H1 (cell line): ENCODE results near the gene CD44. TPM values are rescaled to one million over a fixed set of nuclear protein-coding genes. Genes with fewer than 3 reads are reported as not detected.
A peak's percentile ranks its signal among the peaks of the same experiment; 100 is the strongest.

ENCODE experiments used
- CTCF ChIA-PET: fragments of 300-600 bp; sonication (Branson Sonifier 250); formaldehyde crosslinking; loops from one replicate; lab custom pipeline; 2021; ENCODE audit not compliant: partially characterized antibody; lab: Charles Lee
- POLR2A ChIA-PET: fragments of 300-600 bp; sonication (Branson Sonifier 250); formaldehyde crosslinking; loops from one replicate; lab custom pipeline; 2021; ENCODE audit warnings: inconsistent platforms; ENCODE audit not compliant: partially characterized antibody; lab: Charles Lee
- DNase-seq, 2 experiments: peaks; one replicate each; pipeline versions ENCODE4 v3.0.0 to v3.0.0-alpha.2; 2010 to 2022; ENCODE audit warnings: low spot score in 2 of 2, low read depth in 1 of 2, mixed read lengths in 1 of 2
- FAIRE-seq: peaks from 2 replicates; lab custom pipeline; 2011; peaks lifted over from hg19 to GRCh38; lab: Jason Lieb, UNC
- H2AFZ ChIP-seq: 2 replicates; pipeline ENCODE4 v1.8.1; 2012; ENCODE audit warnings: low read length, inconsistent platforms
- H2AK5ac ChIP-seq: 2 replicates; pipeline ENCODE4 v1.6.1; 2013; ENCODE audit warnings: low read depth, low read length
- H2BK120ac ChIP-seq: replicated peaks from 2 replicates; pipeline ENCODE3; 2013; ENCODE audit warnings: low read depth, low read length, inconsistent platforms
- H2BK12ac ChIP-seq: 2 replicates; pipeline ENCODE4 v1.6.1; 2013; ENCODE audit warnings: low read depth, low read length
- H2BK15ac ChIP-seq: 2 replicates; pipeline ENCODE4 v1.6.1; 2013; ENCODE audit warnings: low read length
- H2BK20ac ChIP-seq: 2 replicates; pipeline ENCODE4 v1.6.1; 2013; ENCODE audit warnings: low read length
- H2BK5ac ChIP-seq: 2 replicates; pipeline ENCODE4 v1.6.1; 2013; ENCODE audit warnings: low read depth, low read length
- H3K14ac ChIP-seq: 2 replicates; pipeline ENCODE4 v1.6.1; 2013; ENCODE audit warnings: inconsistent platforms; ENCODE audit not compliant: insufficient read length
- H3K18ac ChIP-seq: 2 replicates; pipeline ENCODE4 v1.6.1; 2013; ENCODE audit warnings: low read length; ENCODE audit errors: extremely low read depth
- H3K23ac ChIP-seq: 2 replicates; pipeline ENCODE4 v1.6.1; 2013; ENCODE audit warnings: inconsistent platforms; ENCODE audit not compliant: insufficient read length
- H3K23me2 ChIP-seq: 2 replicates; pipeline ENCODE4 v1.6.1; 2013; ENCODE audit warnings: low read depth, low read length
- H3K27ac ChIP-seq: 2 replicates; pipeline ENCODE4 v1.6.1; 2011; ENCODE audit warnings: low read depth, low read length, inconsistent platforms
- H3K27me3 ChIP-seq, 4 experiments: replicated peaks in 1 of 4; 1 replicate in 1 of 4; 2 replicates in 3 of 4; pipeline versions ENCODE4 v1.6.1 to v1.8.1; 2011 to 2013; ENCODE audit warnings: low read length in 3 of 4, mild to moderate bottlenecking in 3 of 4, inconsistent platforms in 2 of 4, mixed read lengths in 2 of 4, moderate library complexity in 1 of 4; ENCODE audit not compliant: control insufficient read depth in 3 of 4, insufficient read depth in 3 of 4; ENCODE audit errors: extremely low read depth in 1 of 4
- H3K36me3 ChIP-seq, 4 experiments: 2 replicates each; pipeline versions ENCODE4 v1.6.1 to v1.8.1; 2011 to 2013; ENCODE audit warnings: mild to moderate bottlenecking in 4 of 4, low read length in 3 of 4, moderate library complexity in 2 of 4, control low read depth in 1 of 4, inconsistent platforms in 1 of 4; ENCODE audit not compliant: insufficient read depth in 4 of 4, control insufficient read depth in 2 of 4
- H3K4ac ChIP-seq: replicated peaks from 2 replicates; pipeline ENCODE3; 2013; ENCODE audit warnings: low read length, low read depth, mixed read lengths, inconsistent platforms; ENCODE audit not compliant: insufficient read length
- H3K4me1 ChIP-seq, 4 experiments: replicated peaks in 1 of 4; 1 replicate in 1 of 4; 2 replicates in 3 of 4; pipeline versions ENCODE4 v1.6.1 to v1.8.1; 2011 to 2013; ENCODE audit warnings: low read length in 3 of 4, inconsistent platforms in 2 of 4, mixed read lengths in 1 of 4; ENCODE audit not compliant: insufficient read depth in 4 of 4, control insufficient read depth in 3 of 4
- H3K4me2 ChIP-seq, 2 experiments: 2 replicates each; pipeline versions ENCODE4 v1.6.1 to v1.8.1; 2011 to 2013; ENCODE audit warnings: low read depth in 2 of 2, low read length in 2 of 2, control low read depth in 1 of 2, inconsistent platforms in 1 of 2, mild to moderate bottlenecking in 1 of 2; ENCODE audit not compliant: insufficient read depth in 1 of 2
- H3K4me3 ChIP-seq, 4 experiments: fragments of 200-600, 300-600 bp in 1 of 4; sonication (generic), shearing (Covaris generic), sonication (Bioruptor Twin) in 1 of 4; 2 replicates each; pipeline versions ENCODE4 v1.5.1 to v1.8.1; 2011 to 2016; ENCODE audit warnings: low read length in 4 of 4, low read depth in 3 of 4, control low read depth in 2 of 4, inconsistent platforms in 2 of 4, mild to moderate bottlenecking in 2 of 4, mixed read lengths in 1 of 4, moderate library complexity in 1 of 4; ENCODE audit not compliant: insufficient read depth in 2 of 4; ENCODE audit errors: extremely low read depth in 1 of 4
- H3K56ac ChIP-seq: replicated peaks from 2 replicates; pipeline ENCODE3; 2013; ENCODE audit warnings: low read depth, mild to moderate bottlenecking, mixed read lengths, low read length, inconsistent platforms; ENCODE audit not compliant: insufficient read length
- H3K79me1 ChIP-seq: 2 replicates; pipeline ENCODE4 v1.6.1; 2013; ENCODE audit warnings: low read depth, low read length, control low read depth
- H3K79me2 ChIP-seq, 2 experiments: 2 replicates each; pipeline versions ENCODE4 v1.6.1 to v1.8.1; 2012 to 2013; ENCODE audit warnings: low read length in 2 of 2, mild to moderate bottlenecking in 2 of 2, inconsistent platforms in 1 of 2; ENCODE audit not compliant: insufficient read depth in 2 of 2, control insufficient read depth in 1 of 2
- H3K9ac ChIP-seq, 4 experiments: replicated peaks in 1 of 4; 1 replicate in 1 of 4; 2 replicates in 3 of 4; pipeline versions ENCODE4 v1.6.1 to v1.8.1; 2011 to 2013; ENCODE audit warnings: low read depth in 3 of 4, low read length in 3 of 4, control low read depth in 2 of 4, mild to moderate bottlenecking in 2 of 4, moderate library complexity in 2 of 4, inconsistent platforms in 1 of 4; ENCODE audit errors: extremely low read depth in 1 of 4
- H3K9me3 ChIP-seq, 2 experiments: 2 replicates each; pipeline versions ENCODE4 v1.6.1 to v1.8.1; 2012 to 2013; ENCODE audit warnings: mild to moderate bottlenecking in 2 of 2, moderate library complexity in 2 of 2, control low read depth in 1 of 2, inconsistent platforms in 1 of 2, low read depth in 1 of 2, low read length in 1 of 2, mixed read lengths in 1 of 2; ENCODE audit not compliant: insufficient read depth in 2 of 2
- H4K20me1 ChIP-seq, 2 experiments: replicated peaks in 1 of 2; 2 replicates each; pipeline versions ENCODE3 to v1.8.1; 2011 to 2013; ENCODE audit warnings: inconsistent platforms in 2 of 2, low read length in 2 of 2, mild to moderate bottlenecking in 1 of 2; ENCODE audit not compliant: insufficient read depth in 2 of 2, control insufficient read depth in 1 of 2
- H4K5ac ChIP-seq: 2 replicates; pipeline ENCODE4 v1.6.1; 2013; ENCODE audit warnings: low read length, low read depth, mixed read lengths, inconsistent platforms; ENCODE audit not compliant: insufficient read length
- H4K8ac ChIP-seq: 2 replicates; pipeline ENCODE4 v1.8.0; 2013; ENCODE audit warnings: mild to moderate bottlenecking, moderate library complexity, low read length, inconsistent platforms; ENCODE audit not compliant: insufficient read depth; ENCODE audit errors: extremely low read depth
- H4K91ac ChIP-seq: replicated peaks from 2 replicates; pipeline ENCODE3; 2013; ENCODE audit warnings: low read length, mixed read lengths, inconsistent platforms; ENCODE audit not compliant: insufficient read length
- RAD21 ChIP-seq, 2 experiments: IDR thresholded peaks in 1 of 2; conservative IDR thresholded peaks in 1 of 2; 2 replicates each; pipeline ENCODE4 v1.6.1; 2011; ENCODE audit warnings: low read depth in 2 of 2, low read length in 2 of 2, improper control_type of control experiment in 1 of 2, inconsistent platforms in 1 of 2, mild to moderate bottlenecking in 1 of 2, moderate library complexity in 1 of 2
- WGBS, 2 experiments: shearing (Covaris generic) in 1 of 2; methylation state at CpG; one replicate each; pipeline versions ENCODE4 v1.1.6 to v1.1.7; 2013 to 2015; ENCODE audit warnings: low lambda C conversion rate in 2 of 2, mixed read lengths in 2 of 2, inconsistent platforms in 1 of 2, low coverage in 1 of 2, missing lambda C conversion rate in 1 of 2; ENCODE audit not compliant: insufficient replicate concordance in 2 of 2, insufficient coverage in 1 of 2, insufficient read length in 1 of 2; ENCODE audit errors: extremely low coverage in 1 of 2, missing lambda C conversion rate in 1 of 2; 5-methylcytosine and 5-hydroxymethylcytosine counted together
- polyA plus RNA-seq, 7 experiments: library from polyadenylated mRNA; depleted of rRNA in 3 of 7; stranded (reverse) in 5 of 7; unstranded in 2 of 7; fragments of >200 nt in 5 of 7; fragments of 200-250 nt in 2 of 7; gene quantifications; 1 replicate in 5 of 7; 2 replicates in 1 of 7; 4 replicates in 1 of 7; pipeline versions ENCODE4 v1.2.1 to v1.2.3, GENCODE V29; 2011 to 2013; ENCODE audit warnings: missing spikeins in 2 of 7, mixed read lengths in 2 of 7
- total RNA-seq: library from RNA; stranded (reverse); fragmentation: NEBNext Ultra II Directional; extraction: Animal tissue kit (Norgen Biotek cat#: 25700); gene quantifications from 2 replicates; pipeline ENCODE4 v1.2.1, GENCODE V29; 2021
- TF ChIP-seq, protein P1 (sequence below): IDR thresholded peaks from 2 replicates; pipeline ENCODE4 v1.6.1; 2012; ENCODE audit warnings: inconsistent platforms

The CD44 gene
- total and polyA plus RNA-seq, 2 of the 8 experiments (the other 6 are each of a cell fraction or from before 2014, with no cell fraction given): 11.8 to 13.7 TPM

DNA sequence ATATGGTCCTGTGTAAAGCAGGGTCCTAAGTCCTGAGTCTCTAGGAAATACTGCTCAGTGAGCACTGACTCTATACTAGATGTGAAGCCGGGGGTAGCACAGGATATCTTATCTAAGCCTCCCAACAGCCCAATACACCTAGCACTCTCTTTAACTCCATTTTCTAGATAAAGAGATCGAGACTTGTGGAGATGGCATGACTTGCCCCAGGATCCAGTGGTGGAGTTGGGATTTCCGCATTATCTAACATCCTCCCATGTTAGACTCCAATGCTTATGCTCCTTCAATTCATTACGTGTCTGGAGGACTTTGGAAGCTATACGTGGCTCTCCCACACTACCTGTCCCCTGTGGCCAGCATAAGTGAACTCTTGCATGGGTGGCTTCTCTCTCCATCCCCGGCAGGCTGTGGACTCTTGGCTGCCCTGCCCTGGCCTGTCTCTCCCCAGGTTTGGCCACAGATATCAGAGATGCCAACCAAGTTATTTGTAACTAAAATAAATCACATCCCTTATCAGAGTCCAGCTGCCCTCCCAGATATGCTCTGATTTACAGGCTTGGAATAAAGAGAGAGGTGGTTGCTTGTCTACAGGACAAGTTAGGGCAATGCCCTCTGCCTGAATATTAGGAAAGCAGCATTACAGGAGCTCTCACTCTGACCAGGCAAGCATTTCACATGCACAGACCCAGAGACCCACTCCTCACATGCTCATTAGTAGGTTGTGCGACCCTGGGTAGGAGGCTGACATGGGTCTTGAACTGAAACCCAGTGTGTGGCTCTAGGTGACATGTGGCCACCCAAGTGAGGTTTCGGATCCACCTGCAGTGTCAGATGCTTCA, 4.5 kb downstream of the CD44 start:
- Histone ChIP-seq H4K20me1 (no peaks in the 10 kb centered on the region), H3K18ac (no peak overlapping the region), H3K56ac (no peak overlapping the region), H2AK5ac (peak overlapping the region; percentile 44; the same call in 1 of the 2 replicates), H3K4me3 (no peak overlapping the region), H4K91ac (peak overlapping the region; percentile 57), H3K4me1 (peaks cover 0 to 7% (median 3%) of the 10 kb centered on the region in 4 experiments; a peak in 6 of 7 replicates), H2AFZ (no peak overlapping the region)
- POLR2A ChIA-PET: no interaction called here
- TF ChIP-seq RAD21 (IDR thresholded peaks at IDR 0.05 in 1 of 2, conservative IDR thresholded peaks at IDR 0.05 in 1 of 2; ENCODE audit: low read depth in 2 of 2, low read length in 2 of 2): no peak
- TF ChIP-seq, protein P1, sequence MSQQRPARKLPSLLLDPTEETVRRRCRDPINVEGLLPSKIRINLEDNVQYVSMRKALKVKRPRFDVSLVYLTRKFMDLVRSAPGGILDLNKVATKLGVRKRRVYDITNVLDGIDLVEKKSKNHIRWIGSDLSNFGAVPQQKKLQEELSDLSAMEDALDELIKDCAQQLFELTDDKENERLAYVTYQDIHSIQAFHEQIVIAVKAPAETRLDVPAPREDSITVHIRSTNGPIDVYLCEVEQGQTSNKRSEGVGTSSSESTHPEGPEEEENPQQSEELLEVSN: no peak
- TF ChIP-seq, all 59 proteins: peak for 0
- H3K36me3 ChIP-seq: no peaks in the 10 kb centered on the region
- H3K23me2 ChIP-seq: peaks cover 12% of the 10 kb centered on the region
- peak overlapping the region; percentile 12; the same call in 1 of the 2 replicates for H2BK15ac ChIP-seq
- no peaks in the 10 kb centered on the region for H3K79me1 ChIP-seq
- CTCF ChIA-PET: interaction anchor here (0.6 to 1.3 kb wide), 3 partner anchors 12 to 571 kb away, joined by 3 to 4 read pairs (median 3); no protein-coding TSS in a partner anchor
- H2BK120ac ChIP-seq: no peak overlapping the region
- H3K27me3 ChIP-seq: peaks cover 14 to 20% (median 20%) of the 10 kb centered on the region in 4 experiments
- DNase-seq (no peak), FAIRE-seq (no peak)
- H3K27ac ChIP-seq: no peak overlapping the region
- no peak overlapping the region for H3K9ac ChIP-seq
- no peak overlapping the region for H3K23ac ChIP-seq
- no peak overlapping the region for H3K4ac ChIP-seq
- H2BK20ac ChIP-seq: no peak overlapping the region
- H3K9me3 ChIP-seq: no peaks in the 10 kb centered on the region
- no peaks in the 10 kb centered on the region for H3K79me2 ChIP-seq
- 89% methylated on average over 8 of the region's 8 CpGs; no CpG with 5 or more reads in 1 of the 2 experiments for WGBS, 2 experiments
- no peak overlapping the region; the same call in 1 of the 2 replicates for H2BK12ac ChIP-seq
- H3K14ac ChIP-seq: no peak overlapping the region
- H4K8ac ChIP-seq: no peak overlapping the region
- H4K5ac ChIP-seq: no peak overlapping the region
- no peak overlapping the region for H3K4me2 ChIP-seq
- peak overlapping the region; percentile 26; the same call in 1 of the 2 replicates for H2BK5ac ChIP-seq
